GM12874 (cell line): ENCODE data around the gene BOLA2B.

ENCODE experiments used
- CTCF ChIP-seq: IDR thresholded peaks from 2 replicates; pipeline ENCODE4 v1.5.1; 2011; ENCODE audit warnings: low read depth, mild to moderate bottlenecking, control low read depth, low read length, moderate library complexity; ENCODE audit not compliant: insufficient read depth

BOLA2B gene

DNA sequence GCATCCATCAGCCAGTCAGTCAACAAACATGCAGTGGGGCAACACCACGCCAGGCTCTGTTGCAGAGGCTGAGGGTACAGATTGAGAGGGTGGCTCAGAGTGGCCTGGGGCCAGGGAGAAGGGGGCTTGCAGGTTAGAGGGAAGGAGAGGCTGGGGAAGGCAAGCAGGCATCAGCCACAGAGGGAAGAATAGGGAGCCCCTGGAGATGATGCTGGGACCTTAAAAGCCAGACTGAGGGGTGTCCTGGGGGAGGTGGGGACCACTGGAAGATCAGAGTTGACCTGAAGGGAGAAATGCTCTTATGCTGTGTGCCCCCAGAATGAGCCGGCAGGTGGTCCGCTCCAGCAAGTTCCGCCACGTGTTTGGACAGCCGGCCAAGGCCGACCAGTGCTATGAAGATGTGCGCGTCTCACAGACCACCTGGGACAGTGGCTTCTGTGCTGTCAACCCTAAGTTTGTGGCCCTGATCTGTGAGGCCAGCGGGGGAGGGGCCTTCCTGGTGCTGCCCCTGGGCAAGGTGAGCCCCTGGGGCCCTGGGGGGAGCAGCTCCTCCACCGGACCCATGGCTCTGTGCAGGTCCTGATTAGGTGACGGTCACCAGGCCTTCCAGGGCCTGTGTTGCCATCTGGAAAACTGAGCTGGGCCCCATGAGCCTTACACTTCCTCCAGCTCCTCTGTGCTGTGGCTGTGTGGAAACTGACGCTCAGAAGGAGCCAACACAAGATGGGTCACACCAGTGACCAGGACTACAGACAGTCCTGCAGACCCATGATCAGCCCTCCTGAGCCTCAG lies 8.4 kb downstream of the BOLA2B start:
- no peak for TF ChIP-seq CTCF

GRCh38 chr16:30184096-30184890 lies 9.2 kb downstream of the BOLA2B start:
- no peak for TF ChIP-seq CTCF

DNA sequence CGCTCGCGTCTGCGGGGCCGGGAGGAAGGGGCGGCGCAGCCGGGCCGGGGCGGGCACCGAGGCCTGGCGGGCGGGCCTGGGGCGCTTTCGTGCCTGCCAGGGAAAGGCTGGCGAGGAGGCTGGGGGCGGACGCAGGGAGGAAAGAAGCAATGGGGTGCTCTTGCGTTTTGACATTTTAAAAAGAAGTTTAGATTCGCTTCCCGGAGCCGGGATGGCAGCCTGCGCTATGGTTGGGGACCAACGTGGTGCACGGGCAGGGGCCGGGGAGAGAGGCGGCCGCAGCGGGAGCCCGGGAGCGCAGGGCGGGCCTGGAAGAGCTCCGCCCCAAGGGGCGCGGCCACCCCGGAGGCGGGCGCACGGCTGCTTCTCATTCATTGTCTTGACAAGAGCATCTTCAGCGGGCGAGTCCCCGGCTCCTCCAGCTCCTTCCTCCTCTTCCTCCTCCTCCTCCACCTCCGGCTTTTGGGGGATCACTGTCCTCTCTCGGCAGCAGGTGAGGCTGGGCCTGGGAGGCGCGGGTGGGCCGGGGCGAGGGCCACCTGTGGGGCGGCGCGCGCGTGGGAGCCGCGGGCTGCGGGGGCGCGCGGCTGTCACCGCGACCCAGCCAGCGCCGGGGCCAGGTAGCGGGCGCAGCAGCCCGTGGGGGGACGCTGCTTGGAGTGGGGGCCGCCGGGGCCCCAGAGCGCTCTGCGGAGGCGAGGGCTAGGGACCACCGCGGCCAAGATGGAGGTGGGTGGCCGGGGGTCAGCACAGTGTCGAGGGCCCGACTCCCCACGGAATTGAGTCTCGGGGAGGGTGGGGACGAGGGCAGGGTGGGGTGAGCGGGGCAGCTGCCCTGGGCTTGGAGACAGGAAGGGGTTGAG lies 10.0 kb downstream of the BOLA2B start, which contains the start of gene CORO1A:
Gene CORO1A, plus strand, starts transcription at position 370 of the 863 bp plus-strand sequence. CDS start 1,608 bp downstream, outside the sequence.
- no peak for TF ChIP-seq CTCF

- TF ChIP-seq CTCF = no peak
Observed at GRCh38 chr16:30180741-30181140, 12.7 kb downstream of the BOLA2B start.

DNA sequence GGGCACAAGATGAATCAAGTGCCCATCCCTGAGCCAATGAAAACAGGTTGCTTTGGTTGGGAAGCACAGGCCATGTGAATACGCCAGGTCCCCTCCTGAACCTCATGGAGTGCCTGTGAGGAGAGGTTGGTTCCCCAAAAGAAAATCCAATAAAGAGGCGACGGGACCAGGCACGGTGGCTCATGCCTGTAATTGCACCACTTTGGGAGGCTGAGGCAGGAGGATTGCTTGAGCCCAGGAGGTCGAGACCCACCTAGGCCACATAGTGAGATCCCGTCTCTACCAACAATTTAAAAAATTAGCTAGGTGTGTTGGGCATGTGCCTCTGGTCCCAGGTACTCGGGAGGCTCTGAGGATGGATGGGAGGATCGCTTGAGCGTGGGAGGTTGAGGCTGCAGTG lies 13.5 kb downstream of the BOLA2B start:
- no peak for TF ChIP-seq CTCF

- no peak for TF ChIP-seq CTCF
Observed at GRCh38 chr16:30179195-30179594, 14.3 kb downstream of the BOLA2B start.

DNA sequence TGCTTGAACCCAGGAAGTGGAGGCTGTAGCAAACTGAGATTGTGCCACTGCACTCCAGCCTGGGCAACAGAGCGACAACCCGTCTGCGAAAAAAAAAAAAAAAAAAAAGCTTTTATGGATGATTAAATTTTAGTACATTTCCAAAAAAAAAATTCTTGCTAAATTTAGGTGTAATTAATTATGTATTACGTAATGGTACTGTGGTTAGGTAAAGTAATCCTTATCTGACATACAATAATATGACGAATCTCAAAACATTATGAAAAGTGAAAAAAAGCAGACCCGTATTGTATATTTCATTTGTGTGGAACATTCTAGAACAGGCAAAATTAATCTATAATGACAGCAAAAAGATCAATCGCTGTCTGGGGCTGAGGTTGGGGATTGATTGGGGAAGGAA lies 20.4 kb downstream of the BOLA2B start:
- TF ChIP-seq CTCF = no peak
